NB4 (cell line): ENCODE data around the gene ZBP1.

Experiments
- CTCF ChIP-seq: IDR thresholded peaks from one replicate; pipeline ENCODE4 v1.5.1; 2012; ENCODE audit warnings: low read depth, low read length
- MAX ChIP-seq: IDR thresholded peaks from 2 replicates; pipeline ENCODE4 v1.6.1; 2011; ENCODE audit warnings: low read depth, low read length
- MYC ChIP-seq: IDR thresholded peaks from 2 replicates; pipeline ENCODE4 v1.6.1; 2011; ENCODE audit warnings: low read depth, low read length
- POLR2A ChIP-seq: IDR thresholded peaks from 2 replicates; pipeline ENCODE4 v1.6.1; 2011; ENCODE audit warnings: mild to moderate bottlenecking; ENCODE audit not compliant: insufficient read length; ENCODE audit errors: extremely low read depth

- TF ChIP-seq POLR2A (no peak), CTCF (no peak), MYC (no peak), MAX (no peak)
Observed at GRCh38 chr20:57586370-57586793, 33.8 kb downstream of the ZBP1 start.
